DMS153 treated with DMSO at 0.1 percent for 48 hours (cell line): ENCODE results near the gene ACVR2A.

Experiments
- DNase-seq: peaks from one replicate; lab custom pipeline; 2025; ENCODE audit not compliant: unreplicated experiment; lab: John Stamatoyannopoulos, UW

The ACVR2A gene

GRCh38 chr2:147844697-147845410, at the start of gene ACVR2A:
Gene ACVR2A (plus strand): TSS chr2:147845029. CDS start chr2:147845153, 124 bp downstream.
- DNase-seq = peak; percentile 36

- DNase-seq = no peak
Observed at GRCh38 chr2:147800316-147800715, 44.5 kb upstream of the ACVR2A start.

- DNase-seq = no peak
Observed at GRCh38 chr2:147806846-147807245, 38.0 kb upstream of the ACVR2A start.

GRCh38 chr2:147808520-147808919, 36.3 kb upstream of the ACVR2A start:
- no peak for DNase-seq

GRCh38 chr2:147810883-147811765, 33.7 kb upstream of the ACVR2A start:
- DNase-seq = no peak

GRCh38 chr2:147818741-147819140, 26.1 kb upstream of the ACVR2A start:
- DNase-seq = no peak

GRCh38 chr2:147824620-147825019, 20.2 kb upstream of the ACVR2A start:
- no peak for DNase-seq

GRCh38 chr2:147826278-147827087, 18.3 kb upstream of the ACVR2A start:
- DNase-seq = no peak

- no peak for DNase-seq
Observed at GRCh38 chr2:147827088-147827375, 17.8 kb upstream of the ACVR2A start.

GRCh38 chr2:147829106-147829505, 15.7 kb upstream of the ACVR2A start:
- DNase-seq = no peak

- DNase-seq = no peak
Observed at GRCh38 chr2:147836099-147836498, 8.7 kb upstream of the ACVR2A start.

- DNase-seq = no peak
Observed at GRCh38 chr2:147843391-147843863, 1.4 kb upstream of the ACVR2A start.

- DNase-seq = peak; percentile 68
Observed at GRCh38 chr2:147843864-147844696, 749 bp upstream of the ACVR2A start.

- DNase-seq = no peak
Observed at GRCh38 chr2:147845411-147845971, 662 bp downstream of the ACVR2A start.

- DNase-seq = no peak
Observed at GRCh38 chr2:147846412-147847081, 1.7 kb downstream of the ACVR2A start.

GRCh38 chr2:147847746-147848391, 3.0 kb downstream of the ACVR2A start:
- DNase-seq = no peak

GRCh38 chr2:147850838-147851237, 6.0 kb downstream of the ACVR2A start:
- no peak for DNase-seq

GRCh38 chr2:147851244-147851930, 6.6 kb downstream of the ACVR2A start:
- no peak for DNase-seq
